Trophoblast cell (in vitro differentiated cells and primary cell): ENCODE results near the gene DUS3L.

ENCODE experiments used
- DNase-seq, 2 donors: peaks; one replicate each; pipeline ENCODE4 v3.0.0-alpha.2; 2016
- H2AFZ ChIP-seq: 2 replicates; pipeline ENCODE4 v1.6.1; 2013; ENCODE audit warnings: low read length, moderate library complexity, mild to moderate bottlenecking; ENCODE audit not compliant: insufficient read depth, poor library complexity
- H2AK5ac ChIP-seq: 2 replicates; pipeline ENCODE4 v1.6.1; 2013; ENCODE audit warnings: mild to moderate bottlenecking, low read length
- H2BK120ac ChIP-seq: 2 replicates; pipeline ENCODE4 v1.6.1; 2013; ENCODE audit warnings: low read length, mild to moderate bottlenecking, moderate library complexity; ENCODE audit not compliant: insufficient read depth, poor library complexity
- H2BK12ac ChIP-seq: 2 replicates; pipeline ENCODE4 v1.6.1; 2013; ENCODE audit warnings: mild to moderate bottlenecking, low read length, moderate library complexity
- H2BK5ac ChIP-seq: 2 replicates; pipeline ENCODE4 v1.6.1; 2013; ENCODE audit warnings: low read length, low read depth, moderate library complexity, mild to moderate bottlenecking; ENCODE audit not compliant: poor library complexity
- H3K14ac ChIP-seq: 2 replicates; pipeline ENCODE4 v1.6.1; 2013; ENCODE audit warnings: mild to moderate bottlenecking, low read length
- H3K18ac ChIP-seq: 2 replicates; pipeline ENCODE4 v1.6.1; 2013; ENCODE audit warnings: mild to moderate bottlenecking, low read length
- H3K23ac ChIP-seq: 2 replicates; pipeline ENCODE4 v1.6.1; 2013; ENCODE audit warnings: low read length
- H3K27ac ChIP-seq: 2 replicates; pipeline ENCODE4 v1.5.1; 2013; ENCODE audit warnings: low read depth, mild to moderate bottlenecking, inconsistent platforms, low read length, moderate library complexity
- H3K27me3 ChIP-seq: 2 replicates; pipeline ENCODE4 v1.6.1; 2013; ENCODE audit warnings: inconsistent platforms, mild to moderate bottlenecking, low read length, moderate library complexity; ENCODE audit not compliant: insufficient read depth
- H3K36me3 ChIP-seq, 2 experiments: 1 replicate in 1 of 2; 2 replicates in 1 of 2; pipeline ENCODE4 v1.6.1; 2013; ENCODE audit warnings: low read length in 2 of 2, mild to moderate bottlenecking in 2 of 2, moderate library complexity in 1 of 2; ENCODE audit not compliant: insufficient read depth in 2 of 2, control insufficient read depth in 1 of 2
- H3K4ac ChIP-seq: 2 replicates; pipeline ENCODE4 v1.6.1; 2013; ENCODE audit warnings: low read depth, mild to moderate bottlenecking, low read length, moderate library complexity
- H3K4me1 ChIP-seq, 2 experiments: 1 replicate in 1 of 2; 2 replicates in 1 of 2; pipeline ENCODE4 v1.6.1; 2013; ENCODE audit warnings: low read length in 2 of 2, mild to moderate bottlenecking in 2 of 2, moderate library complexity in 1 of 2; ENCODE audit not compliant: insufficient read depth in 2 of 2, control insufficient read depth in 1 of 2
- H3K4me2 ChIP-seq: 2 replicates; pipeline ENCODE4 v1.6.1; 2013; ENCODE audit warnings: inconsistent platforms, mild to moderate bottlenecking, low read length, moderate library complexity
- H3K4me3 ChIP-seq: 2 replicates; pipeline ENCODE4 v1.5.1; 2013; ENCODE audit warnings: mild to moderate bottlenecking, low read depth, low read length, inconsistent platforms
- H3K79me1 ChIP-seq: one replicate; pipeline ENCODE4 v1.6.1; 2013; ENCODE audit warnings: low read length
- H3K79me2 ChIP-seq: 2 replicates; pipeline ENCODE4 v1.6.1; 2013; ENCODE audit warnings: low read length, mild to moderate bottlenecking; ENCODE audit not compliant: control insufficient read depth, insufficient read depth, poor library complexity
- H3K9ac ChIP-seq: 2 replicates; pipeline ENCODE4 v1.6.1; 2013; ENCODE audit warnings: mild to moderate bottlenecking, low read length
- H3K9me3 ChIP-seq: 2 replicates; pipeline ENCODE4 v1.6.1; 2013; ENCODE audit warnings: low read depth, mild to moderate bottlenecking, control low read depth, inconsistent platforms, low read length; ENCODE audit not compliant: insufficient read depth
- H4K12ac ChIP-seq: 2 replicates; pipeline ENCODE4 v1.6.1; 2013; ENCODE audit warnings: low read depth, mild to moderate bottlenecking, low read length, moderate library complexity
- H4K8ac ChIP-seq: 2 replicates; pipeline ENCODE4 v1.6.1; 2013; ENCODE audit warnings: low read depth, mild to moderate bottlenecking, low read length, moderate library complexity
- H4K91ac ChIP-seq: one replicate; pipeline ENCODE4 v1.6.1; 2013; ENCODE audit warnings: low read depth, mild to moderate bottlenecking, low read length, moderate library complexity
- WGBS: extraction: QIAGEN DNeasy Blood & Tissue Kit; methylation state at CpG from one replicate; pipeline ENCODE4 v1.1.7; 2013; ENCODE audit warnings: missing lambda C conversion rate; ENCODE audit not compliant: insufficient read length, insufficient coverage; ENCODE audit errors: extremely low coverage; 5-methylcytosine and 5-hydroxymethylcytosine counted together

The DUS3L gene

GRCh38 chr19:5811117-5811516 is 20.2 kb upstream of the DUS3L start:
- H3K36me3 ChIP-seq, result no peaks in the 10 kb centered on the region
- no CpG with 5 or more reads among the region's 4 CpGs for WGBS
- no peak overlapping the region for H4K12ac ChIP-seq
- no peak overlapping the region for H2AFZ ChIP-seq
- no peak overlapping the region for H2BK120ac ChIP-seq
- no peak overlapping the region for H3K4me2 ChIP-seq
- no peak overlapping the region for H4K8ac ChIP-seq
- H3K14ac ChIP-seq, result no peak overlapping the region
- H3K4me3 ChIP-seq, result no peak overlapping the region
- H3K27me3 ChIP-seq, result no peaks in the 10 kb centered on the region
- H3K27ac ChIP-seq, result no peak overlapping the region
- no peaks in the 10 kb centered on the region for H3K79me2 ChIP-seq
- H3K18ac ChIP-seq, result no peak overlapping the region
- no peaks in the 10 kb centered on the region for H3K4me1 ChIP-seq
- no peak overlapping the region for H2AK5ac ChIP-seq
- no peak overlapping the region for H3K23ac ChIP-seq
- no peak overlapping the region for H2BK12ac ChIP-seq
- H3K79me1 ChIP-seq, result no peaks in the 10 kb centered on the region
- H4K91ac ChIP-seq, result no peak overlapping the region
- H3K9ac ChIP-seq, result no peak overlapping the region
- DNase-seq, result no peak
- H3K9me3 ChIP-seq, result no peaks in the 10 kb centered on the region
- H2BK5ac ChIP-seq, result no peak overlapping the region
- H3K4ac ChIP-seq, result no peak overlapping the region

- Histone ChIP-seq H3K4ac (no peak overlapping the region), H3K79me1 (no peaks in the 10 kb centered on the region), H4K91ac (peak overlapping the region; percentile 34), H2BK12ac (no peak overlapping the region), H3K79me2 (no peaks in the 10 kb centered on the region), H3K4me2 (no peak overlapping the region), H3K18ac (no peak overlapping the region), H2AK5ac (no peak overlapping the region), H2BK5ac (no peak overlapping the region), H3K36me3 (no peaks in the 10 kb centered on the region), H3K4me3 (no peak overlapping the region), H3K9me3 (no peaks in the 10 kb centered on the region), H3K27me3 (peaks cover 5% of the 10 kb centered on the region), H3K14ac (no peak overlapping the region), H2AFZ (no peak overlapping the region), H3K23ac (no peak overlapping the region), H4K8ac (no peak overlapping the region), H3K27ac (no peak overlapping the region), H3K4me1 (peaks cover 0 to 2% of the 10 kb centered on the region in 2 experiments), H3K9ac (no peak overlapping the region), H2BK120ac (no peak overlapping the region), H4K12ac (no peak overlapping the region)
- WGBS, result no CpG with 5 or more reads among the region's 10 CpGs
- no peak for DNase-seq
These were observed 18.5 kb upstream of the DUS3L start for GRCh38 chr19:5809469-5809868.

- WGBS, result no CpG with 5 or more reads among the region's 9 CpGs
- Histone ChIP-seq H3K23ac (no peak overlapping the region), H3K9me3 (no peaks in the 10 kb centered on the region), H3K4me3 (no peak overlapping the region), H3K79me2 (no peaks in the 10 kb centered on the region), H3K9ac (no peak overlapping the region), H3K27ac (no peak overlapping the region), H4K8ac (no peak overlapping the region), H3K36me3 (no peaks in the 10 kb centered on the region), H2BK120ac (no peak overlapping the region), H3K18ac (no peak overlapping the region), H3K79me1 (no peaks in the 10 kb centered on the region), H2BK5ac (no peak overlapping the region), H3K14ac (no peak overlapping the region), H3K4ac (no peak overlapping the region), H3K4me1 (peaks cover 0 to 2% of the 10 kb centered on the region in 2 experiments), H4K12ac (no peak overlapping the region), H2BK12ac (no peak overlapping the region), H2AFZ (no peak overlapping the region), H3K4me2 (no peak overlapping the region), H2AK5ac (no peak overlapping the region), H3K27me3 (peaks cover 5% of the 10 kb centered on the region), H4K91ac (peak overlapping the region; percentile 34)
- peak in 1 of 2 donors; percentile 37 for DNase-seq
These were observed 18.1 kb upstream of the DUS3L start for GRCh38 chr19:5809053-5809452.

GRCh38 chr19:5808120-5808816 is 17.3 kb upstream of the DUS3L start:
- H2AK5ac ChIP-seq, result no peak overlapping the region
- H2BK5ac ChIP-seq, result no peak overlapping the region
- H4K91ac ChIP-seq, result no peak overlapping the region
- no peak overlapping the region for H3K4me2 ChIP-seq
- no peak overlapping the region for H2BK12ac ChIP-seq
- no peaks in the 10 kb centered on the region for H3K79me1 ChIP-seq
- H3K79me2 ChIP-seq, result no peaks in the 10 kb centered on the region
- no peak for DNase-seq
- H3K18ac ChIP-seq, result no peak overlapping the region
- no peaks in the 10 kb centered on the region for H3K9me3 ChIP-seq
- H3K9ac ChIP-seq, result no peak overlapping the region
- H3K4me1 ChIP-seq, result peaks cover 5 to 7% of the 10 kb centered on the region in 2 experiments
- H4K12ac ChIP-seq, result no peak overlapping the region
- no peak overlapping the region for H3K4me3 ChIP-seq
- no peak overlapping the region for H3K27ac ChIP-seq
- no peak overlapping the region for H3K14ac ChIP-seq
- no peak overlapping the region for H3K23ac ChIP-seq
- no CpG with 5 or more reads among the region's 21 CpGs for WGBS
- H2AFZ ChIP-seq, result no peak overlapping the region
- no peak overlapping the region for H3K4ac ChIP-seq
- no peaks in the 10 kb centered on the region for H3K36me3 ChIP-seq
- H4K8ac ChIP-seq, result no peak overlapping the region
- H3K27me3 ChIP-seq, result peaks cover 5% of the 10 kb centered on the region
- no peak overlapping the region for H2BK120ac ChIP-seq
